ENCODE results near the gene INSIG1.

INSIG1 gene

GRCh38 chr7:155353256-155353897, 55.7 kb downstream of the INSIG1 start:
- DNase-seq, result no peak

- DNase-seq, result no peak
These were observed 56.8 kb downstream of the INSIG1 start for GRCh38 chr7:155354371-155355048.

GRCh38 chr7:155355176-155355575, 57.5 kb downstream of the INSIG1 start:
- DNase-seq, result no peak

- no peak for DNase-seq
These were observed 58.1 kb downstream of the INSIG1 start for GRCh38 chr7:155355745-155356144.

- DNase-seq, result no peak
These were observed 58.8 kb downstream of the INSIG1 start for GRCh38 chr7:155356323-155357105.

- DNase-seq, result peak in 1 of 2 donors; percentile 35
These were observed 59.9 kb downstream of the INSIG1 start for GRCh38 chr7:155357573-155358041.

- DNase-seq, result no peak
These were observed 60.6 kb downstream of the INSIG1 start for GRCh38 chr7:155358066-155358947.

GRCh38 chr7:155358948-155359712, 61.5 kb downstream of the INSIG1 start:
- no peak for DNase-seq
